Measurements from ENCODE around the gene ANKRD23.

DNA sequence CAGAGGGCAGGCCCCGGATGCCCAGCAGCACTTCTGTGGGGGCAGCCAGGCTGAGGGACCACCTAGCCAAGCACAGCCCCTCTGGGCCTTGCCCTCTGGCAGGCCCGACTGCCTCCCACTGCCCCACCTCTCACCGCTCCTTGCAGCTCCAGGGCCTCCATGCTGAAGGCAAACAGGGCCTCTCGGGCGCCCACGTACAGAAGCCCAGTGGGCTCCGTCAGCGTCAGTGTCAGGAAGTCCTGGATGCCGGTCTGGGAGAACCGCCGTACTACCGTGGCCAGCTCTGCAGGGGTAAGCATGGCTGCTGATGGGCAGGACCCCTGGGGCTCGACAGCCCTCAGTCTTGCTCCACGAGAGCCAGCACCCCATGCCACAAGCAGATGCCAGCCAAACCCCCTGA is 22.3 kb upstream of the ANKRD23 start:
- no peak for TF ChIP-seq EP300 (IDR thresholded peaks at IDR 0.05; ENCODE audit: borderline replicate concordance)
- TF ChIP-seq YY1 (IDR thresholded peaks at IDR 0.05; ENCODE audit: low read depth): no peak
- TF ChIP-seq EGR1 (IDR thresholded peaks at IDR 0.05): no peak
